HepG2 (cell line): ENCODE measurements around the gene ADAMTSL4. TPM values are rescaled to one million over a fixed set of nuclear protein-coding genes. Genes with fewer than 3 reads are reported as not detected.

Experiments
- BRD4 ChIP-seq: sonication (generic); formaldehyde crosslinking; IDR thresholded peaks from 2 replicates; pipeline ENCODE4 v1.4.0; 2020; ENCODE audit warnings: missing genetic modification reagents
- EP300 ChIP-seq, 3 experiments: sonication (generic) in 1 of 3; formaldehyde crosslinking in 1 of 3; IDR thresholded peaks; 2 replicates each; pipeline versions ENCODE4 v1.5.1 to v1.6.1; 2011 to 2020; ENCODE audit warnings: low read depth in 2 of 3, low read length in 2 of 3, borderline replicate concordance in 1 of 3, improper control_type of control experiment in 1 of 3, mild to moderate bottlenecking in 1 of 3, missing genetic modification reagents in 1 of 3, moderate library complexity in 1 of 3
- HNRNPLL ChIP-seq: fragments of 200-400 bp; formaldehyde crosslinking; IDR thresholded peaks from 2 replicates; pipeline ENCODE4 v1.6.1; 2017; ENCODE audit warnings: mild to moderate bottlenecking, low read depth, low read length; ENCODE audit not compliant: poor library complexity, severe bottlenecking
- IKZF4 ChIP-seq: sonication (generic); formaldehyde crosslinking; IDR thresholded peaks from 2 replicates; pipeline ENCODE4 v1.5.1; 2020; ENCODE audit warnings: borderline replicate concordance, mild to moderate bottlenecking, low read depth, missing genetic modification reagents; ENCODE audit errors: not compliant biosample characterization
- KAT8 ChIP-seq: IDR thresholded peaks from 2 replicates; pipeline ENCODE4 v1.6.1; 2016; ENCODE audit warnings: missing genetic modification reagents, missing compliant biosample characterization
- MYC ChIP-seq: sonication (generic); formaldehyde crosslinking; IDR thresholded peaks from 2 replicates; pipeline ENCODE4 v1.9.0; 2021; ENCODE audit warnings: missing genetic modification reagents, borderline replicate concordance
- NCOR1 ChIP-seq: fragments of 200-600 bp; sonication (generic); IDR thresholded peaks from 2 replicates; pipeline ENCODE4 v1.7.0; 2017; ENCODE audit warnings: antibody characterized with exemption, low read length, borderline replicate concordance
- NKX3-1 ChIP-seq: sonication (generic); formaldehyde crosslinking; IDR thresholded peaks from 2 replicates; pipeline ENCODE4 v1.5.0; 2020; ENCODE audit warnings: missing genetic modification reagents
- PITX1 ChIP-seq: sonication (generic); formaldehyde crosslinking; IDR thresholded peaks from 2 replicates; pipeline ENCODE4 v1.5.1; 2020; ENCODE audit warnings: mild to moderate bottlenecking, missing genetic modification reagents
- RAD21 ChIP-seq: fragments of 450-650 bp; formaldehyde crosslinking; IDR thresholded peaks from 2 replicates; pipeline ENCODE4 v1.5.0; 2020; ENCODE audit warnings: mild to moderate bottlenecking
- RERE ChIP-seq: IDR thresholded peaks from 2 replicates; pipeline ENCODE4 v1.6.1; 2016; ENCODE audit warnings: low read depth, missing genetic modification reagents, missing compliant biosample characterization
- TFDP1 ChIP-seq: IDR thresholded peaks from 2 replicates; pipeline ENCODE4 v1.6.1; 2016; ENCODE audit warnings: missing compliant biosample characterization, missing genetic modification reagents, borderline replicate concordance
- THAP8 ChIP-seq: sonication (generic); formaldehyde crosslinking; IDR thresholded peaks from 2 replicates; pipeline ENCODE4 v1.5.1; 2020; ENCODE audit warnings: missing genetic modification reagents, mild to moderate bottlenecking, borderline replicate concordance
- ZC3H13 ChIP-seq: sonication (generic); formaldehyde crosslinking; IDR thresholded peaks from 2 replicates; pipeline ENCODE4 v1.8.1; 2023; ENCODE audit warnings: mild to moderate bottlenecking, missing genetic modification reagents, moderate library complexity
- ZFP82 ChIP-seq: sonication (generic); formaldehyde crosslinking; IDR thresholded peaks from 2 replicates; pipeline ENCODE4 v1.5.1; 2020; ENCODE audit warnings: mild to moderate bottlenecking, missing genetic modification reagents, borderline replicate concordance
- ZNF280B ChIP-seq: sonication (generic); formaldehyde crosslinking; IDR thresholded peaks from 2 replicates; pipeline ENCODE4 v1.5.0; 2020; ENCODE audit warnings: missing genetic modification reagents, mild to moderate bottlenecking, borderline replicate concordance
- ZNF431 ChIP-seq: sonication (generic); formaldehyde crosslinking; IDR thresholded peaks from 2 replicates; pipeline ENCODE4 v1.9.0; 2022; ENCODE audit warnings: missing genetic modification reagents, low read depth, mild to moderate bottlenecking, borderline replicate concordance
- ZNF639 ChIP-seq: conservative IDR thresholded peaks from 2 replicates; pipeline ENCODE4 v1.6.1; 2018; ENCODE audit warnings: missing genetic modification reagents
- ZNF720 ChIP-seq: sonication (generic); formaldehyde crosslinking; IDR thresholded peaks from 2 replicates; pipeline ENCODE4 v1.4.0; 2020; ENCODE audit warnings: missing genetic modification reagents
- polyA plus RNA-seq, 8 experiments: library from polyadenylated mRNA; depleted of rRNA in 3 of 8; stranded (reverse) in 7 of 8; unstranded in 1 of 8; fragments of >200 nt; fragmentation: Illumina TruSeq in 4 of 8; extraction: Trizol in 4 of 8; gene quantifications; 2 replicates each; pipeline versions ENCODE4 v1.2.1 to v1.2.3, GENCODE V29; 2011 to 2016; ENCODE audit warnings: low read depth in 4 of 8, missing spikeins in 1 of 8, mixed read lengths in 1 of 8; ENCODE audit not compliant: insufficient read depth in 1 of 8
- total RNA-seq, 5 experiments: library from RNA; depleted of rRNA; stranded (reverse); fragments of >200 nt; fragmentation: Illumina TruSeq; extraction: Trizol; gene quantifications; 2 replicates each; pipeline ENCODE4 v1.2.3, GENCODE V29; 2016; ENCODE audit warnings: low read depth in 1 of 5

The ADAMTSL4 gene
- total and polyA plus RNA-seq, 2 of the 13 experiments (the other 11 are each of a cell fraction or from before 2014, with no cell fraction given), result 3.9 to 16.4 TPM

- no peak for TF ChIP-seq ZNF280B (CRISPR knock-in tag)
- no peak; the same call in 1 of the 2 replicates for TF ChIP-seq ZNF639
- TF ChIP-seq BRD4, result no peak
- no peak for TF ChIP-seq ZNF720 (CRISPR knock-in tag)
- TF ChIP-seq MYC (CRISPR knock-in tag), result no peak
- TF ChIP-seq EP300 (IDR thresholded peaks at IDR 0.05; ENCODE audit: low read depth in 2 of 2, low read length in 2 of 2), result peak in 1 of 2 experiments; percentile 96; a peak in 2 of 4 replicates
- TF ChIP-seq EP300 (CRISPR knock-in tag; IDR thresholded peaks at IDR 0.05; ENCODE audit: borderline replicate concordance), result peak; percentile 83
- TF ChIP-seq NCOR1, result peak; percentile 9; the same call in 1 of the 2 replicates
- TF ChIP-seq ZNF431 (CRISPR knock-in tag), result no peak
- TF ChIP-seq THAP8 (CRISPR knock-in tag), result no peak
- TF ChIP-seq HNRNPLL, result no peak
- no peak for TF ChIP-seq TFDP1 (CRISPR knock-in tag)
- TF ChIP-seq RAD21, result 0 out of 2 replicates have a peak, but pooled peaks have one; percentile 4
- no peak for TF ChIP-seq NKX3-1 (CRISPR knock-in tag)
- peak; percentile 71 for TF ChIP-seq KAT8 (CRISPR knock-in tag)
- TF ChIP-seq RERE (CRISPR knock-in tag), result 0 out of 2 replicates have a peak, but pooled peaks have one; percentile 61
- TF ChIP-seq PITX1, result no peak
- TF ChIP-seq ZC3H13 (CRISPR knock-in tag), result 0 out of 2 replicates have a peak, but pooled peaks have one; percentile 10
- TF ChIP-seq IKZF4 (CRISPR knock-in tag), result no peak
- no peak for TF ChIP-seq ZFP82
These were observed 12.8 kb downstream of the ADAMTSL4 start (continued) for GRCh38 chr1:150561974-150562445.
